Neural progenitor cell (in vitro differentiated cells): ENCODE data around the gene GPR15. TPM values are rescaled to one million over a fixed set of nuclear protein-coding genes. Genes with fewer than 3 reads are reported as not detected.

Experiments
- DNase-seq: peaks from one replicate; pipeline ENCODE4 v3.0.0-alpha.2; 2016; ENCODE audit warnings: low spot score
- H2AFZ ChIP-seq: fragments of 200-600 bp; sonication (generic); replicated peaks from 2 replicates; pipeline ENCODE4 v1.6.1; 2016; ENCODE audit warnings: antibody characterized with exemption
- H3F3A ChIP-seq: fragments of 200-600 bp; sonication (generic); 2 replicates; pipeline ENCODE4 v1.6.1; 2016; ENCODE audit warnings: antibody characterized with exemption, low read depth
- H3K27ac ChIP-seq: fragments of 200-600 bp; sonication (generic); 2 replicates; pipeline ENCODE4 v1.5.1; 2016; ENCODE audit warnings: mild to moderate bottlenecking
- H3K27me3 ChIP-seq: fragments of 200-600 bp; sonication (generic); 2 replicates; pipeline ENCODE4 v1.6.1; 2016; ENCODE audit warnings: mild to moderate bottlenecking, moderate library complexity
- H3K36me3 ChIP-seq: fragments of 200-600 bp; sonication (generic); 2 replicates; pipeline ENCODE4 v1.5.1; 2016
- H3K4me1 ChIP-seq: fragments of 200-600 bp; sonication (generic); 2 replicates; pipeline ENCODE4 v1.6.1; 2016; ENCODE audit warnings: mixed run types
- H3K4me2 ChIP-seq: fragments of 200-600 bp; sonication (generic); 2 replicates; pipeline ENCODE4 v1.6.1; 2016
- H3K4me3 ChIP-seq: fragments of 200-600 bp; sonication (generic); 2 replicates; pipeline ENCODE4 v1.5.1; 2016
- H3K79me2 ChIP-seq: fragments of 200-600 bp; sonication (generic); 2 replicates; pipeline ENCODE4 v1.6.1; 2016; ENCODE audit warnings: low read depth
- H3K9ac ChIP-seq: fragments of 200-600 bp; sonication (generic); 2 replicates; pipeline ENCODE4 v1.6.1; 2016
- H3K9me3 ChIP-seq: fragments of 200-600 bp; sonication (generic); 2 replicates; pipeline ENCODE4 v1.5.1; 2016; ENCODE audit warnings: low read depth
- H4K20me1 ChIP-seq: fragments of 200-600 bp; sonication (generic); 2 replicates; pipeline ENCODE4 v1.6.1; 2016; ENCODE audit warnings: low read depth
- H3K27ac Mint-ChIP-seq: 3 replicates; pipeline ENCODE4 v1.8.0; 2021; ENCODE audit warnings: mixed read lengths
- H3K27me3 Mint-ChIP-seq: 2 replicates; pipeline ENCODE4 v1.8.0; 2022; ENCODE audit warnings: low read depth, mild to moderate bottlenecking, inconsistent platforms, moderate library complexity, mixed read lengths; ENCODE audit not compliant: insufficient read depth
- H3K36me3 Mint-ChIP-seq: 3 replicates; pipeline ENCODE4 v1.8.0; 2021; ENCODE audit warnings: mixed read lengths
- H3K4me1 Mint-ChIP-seq: 3 replicates; pipeline ENCODE4 v1.8.0; 2021; ENCODE audit warnings: mixed read lengths
- H3K4me3 Mint-ChIP-seq: 3 replicates; pipeline ENCODE4 v1.8.0; 2021; ENCODE audit warnings: mild to moderate bottlenecking, moderate library complexity, mixed read lengths
- H3K9me3 Mint-ChIP-seq: 3 replicates; pipeline ENCODE4 v1.8.0; 2020; ENCODE audit warnings: mixed read lengths
- EZH2 ChIP-seq: fragments of 200-600 bp; sonication (generic); IDR thresholded peaks from 2 replicates; pipeline ENCODE4 v1.6.1; 2017; ENCODE audit warnings: antibody characterized with exemption, mild to moderate bottlenecking, moderate library complexity
- EZH2phosphoT487 ChIP-seq: fragments of 200-600 bp; sonication (generic); IDR thresholded peaks from 2 replicates; pipeline ENCODE4 v1.6.1; 2017; ENCODE audit warnings: antibody characterized with exemption
- total RNA-seq: library from RNA; depleted of rRNA; stranded (reverse); fragments of >200 nt; gene quantifications from 2 replicates; pipeline ENCODE4 v1.2.3, GENCODE V29; 2015; ENCODE audit warnings: low replicate concordance
- TF ChIP-seq, protein P1 (sequence below): fragments of 200-600 bp; sonication (generic); IDR thresholded peaks from 2 replicates; pipeline ENCODE4 v1.5.1; 2017; ENCODE audit warnings: antibody characterized with exemption, mild to moderate bottlenecking

GPR15 gene
- total RNA-seq, 1 donor from 2014 or later = not detected

DNA sequence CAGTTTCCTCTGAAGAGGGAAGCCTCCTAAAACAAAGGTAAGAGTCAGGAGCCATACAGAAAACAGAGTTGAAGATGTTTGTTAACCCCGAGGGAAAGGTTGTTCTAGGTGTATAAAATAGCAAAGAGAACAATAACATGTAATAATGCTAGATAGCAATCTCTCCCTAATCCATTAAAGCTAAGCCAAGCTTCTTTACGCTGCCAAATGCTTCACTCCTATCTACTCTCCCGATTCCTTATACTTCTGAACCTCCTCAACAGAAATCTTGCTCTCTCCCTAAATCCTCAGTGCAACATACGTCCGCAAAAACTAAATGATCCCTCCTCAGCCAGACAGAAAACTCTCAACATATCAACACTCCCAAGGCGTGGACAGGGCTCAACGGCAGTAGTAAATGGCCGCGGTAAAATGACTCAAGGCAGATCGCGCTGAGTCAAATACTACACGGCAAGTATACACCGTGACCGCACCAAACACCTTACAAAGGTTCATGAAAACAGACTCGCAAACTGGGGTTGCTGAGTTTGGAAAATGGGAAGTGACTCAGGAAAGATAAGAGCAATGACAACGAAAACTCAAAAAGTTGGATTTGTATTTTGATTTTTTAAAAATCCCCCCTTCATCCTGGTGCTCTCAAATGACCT lies 9.8 kb upstream of the GPR15 start:
- Histone ChIP-seq H3K4me3 (peak overlapping the region; percentile 69), H3K27ac (peak overlapping the region; percentile 74), H3K36me3 (peaks cover 7% of the 10 kb centered on the region), H2AFZ (peak overlapping the region; percentile 68), H3K9me3 (no peaks in the 10 kb centered on the region), H3K79me2 (peaks cover 45% of the 10 kb centered on the region), H3K4me2 (peak overlapping the region; percentile 84), H3K27me3 (peaks cover 19% of the 10 kb centered on the region), H3K9ac (peak overlapping the region; percentile 42), H3K4me1 (no peaks in the 10 kb centered on the region), H3F3A (peaks cover 6% of the 10 kb centered on the region), H4K20me1 (peaks cover 4% of the 10 kb centered on the region)
- DNase-seq = peak; percentile 60
- H3K27ac Mint-ChIP-seq = peak overlapping the region; percentile 92
- TF ChIP-seq EZH2 (no peak), EZH2phosphoT487 (no peak)
- TF ChIP-seq, protein P1, sequence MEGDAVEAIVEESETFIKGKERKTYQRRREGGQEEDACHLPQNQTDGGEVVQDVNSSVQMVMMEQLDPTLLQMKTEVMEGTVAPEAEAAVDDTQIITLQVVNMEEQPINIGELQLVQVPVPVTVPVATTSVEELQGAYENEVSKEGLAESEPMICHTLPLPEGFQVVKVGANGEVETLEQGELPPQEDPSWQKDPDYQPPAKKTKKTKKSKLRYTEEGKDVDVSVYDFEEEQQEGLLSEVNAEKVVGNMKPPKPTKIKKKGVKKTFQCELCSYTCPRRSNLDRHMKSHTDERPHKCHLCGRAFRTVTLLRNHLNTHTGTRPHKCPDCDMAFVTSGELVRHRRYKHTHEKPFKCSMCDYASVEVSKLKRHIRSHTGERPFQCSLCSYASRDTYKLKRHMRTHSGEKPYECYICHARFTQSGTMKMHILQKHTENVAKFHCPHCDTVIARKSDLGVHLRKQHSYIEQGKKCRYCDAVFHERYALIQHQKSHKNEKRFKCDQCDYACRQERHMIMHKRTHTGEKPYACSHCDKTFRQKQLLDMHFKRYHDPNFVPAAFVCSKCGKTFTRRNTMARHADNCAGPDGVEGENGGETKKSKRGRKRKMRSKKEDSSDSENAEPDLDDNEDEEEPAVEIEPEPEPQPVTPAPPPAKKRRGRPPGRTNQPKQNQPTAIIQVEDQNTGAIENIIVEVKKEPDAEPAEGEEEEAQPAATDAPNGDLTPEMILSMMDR = no peak
- peaks cover 4% of the 10 kb centered on the region for H3K27me3 Mint-ChIP-seq
- H3K36me3 Mint-ChIP-seq = peaks cover 23% of the 10 kb centered on the region
- H3K4me1 Mint-ChIP-seq = peaks cover 11% of the 10 kb centered on the region
- H3K4me3 Mint-ChIP-seq = peak overlapping the region; percentile 97
- no peaks in the 10 kb centered on the region for H3K9me3 Mint-ChIP-seq

DNA sequence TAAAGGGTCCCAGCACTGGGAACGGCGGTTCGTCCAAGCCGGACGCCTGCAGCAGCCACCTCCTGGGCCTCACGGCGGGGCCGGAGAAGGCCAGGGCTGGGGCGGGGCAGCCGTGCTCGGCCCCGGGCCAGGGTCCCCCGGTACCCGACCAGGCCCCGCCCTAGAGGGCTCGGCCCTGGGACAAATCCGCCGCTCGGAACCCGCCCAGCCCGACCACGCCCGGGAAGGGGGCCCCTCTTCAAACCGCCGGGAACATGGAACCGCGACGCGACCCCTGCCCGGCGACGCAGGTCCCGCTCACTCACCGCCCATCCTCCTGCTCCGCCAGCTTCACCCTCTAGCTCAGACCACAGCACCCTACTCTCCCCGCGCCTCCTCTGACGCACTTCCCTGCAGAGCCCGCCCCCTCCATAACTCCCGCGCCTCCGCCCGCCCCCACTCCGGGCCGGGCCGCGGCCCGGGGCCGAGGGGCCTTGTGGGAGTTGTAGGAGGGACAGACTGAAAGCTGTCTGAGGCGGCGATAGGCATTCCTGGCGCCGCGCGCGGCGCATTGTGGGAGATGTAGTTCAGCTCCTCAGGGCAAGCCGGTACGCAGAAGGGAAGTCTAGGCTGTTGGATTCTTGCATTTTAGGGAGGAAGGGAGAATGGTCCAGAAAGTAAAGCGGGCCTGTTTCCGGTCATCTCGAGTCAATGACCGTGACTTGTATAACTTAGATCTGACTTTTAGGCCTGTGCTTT lies 9.1 kb upstream of the GPR15 start, which contains the start of gene CLDND1:
CLDND1 (minus strand) TSS at position 359 of the 738 bp plus-strand sequence. CDS start 1,478 bp downstream, outside the sequence.
- H3K36me3 Mint-ChIP-seq = peaks cover 22% of the 10 kb centered on the region
- TF ChIP-seq EZH2 (no peak), EZH2phosphoT487 (no peak)
- TF ChIP-seq, protein P1 = no peak
- peaks cover 11% of the 10 kb centered on the region for H3K4me1 Mint-ChIP-seq
- peaks cover 4% of the 10 kb centered on the region for H3K27me3 Mint-ChIP-seq
- H3F3A ChIP-seq = peaks cover 6% of the 10 kb centered on the region
- no peaks in the 10 kb centered on the region for H3K9me3 Mint-ChIP-seq
- no peaks in the 10 kb centered on the region for H3K4me1 ChIP-seq
- peak within 1 kb of the TSS; percentile 69 for H3K4me3 ChIP-seq
- no peaks in the 10 kb centered on the region for H3K9me3 ChIP-seq
- peaks cover 4% of the 10 kb centered on the region for H4K20me1 ChIP-seq
- peak; percentile 98 for DNase-seq
- H3K27ac ChIP-seq = peak within 1 kb of the TSS; percentile 74
- H3K4me2 ChIP-seq = peak within 1 kb of the TSS; percentile 84
- H3K79me2 ChIP-seq = peaks cover 45% of the 10 kb centered on the region
- peak within 1 kb of the TSS; percentile 42 for H3K9ac ChIP-seq
- H3K36me3 ChIP-seq = peaks cover 7% of the 10 kb centered on the region
- H2AFZ ChIP-seq = peak within 1 kb of the TSS; percentile 90
- peak within 1 kb of the TSS; percentile 92 for H3K27ac Mint-ChIP-seq
- peak within 1 kb of the TSS; percentile 97 for H3K4me3 Mint-ChIP-seq
- peaks cover 26% of the 10 kb centered on the region for H3K27me3 ChIP-seq

DNA sequence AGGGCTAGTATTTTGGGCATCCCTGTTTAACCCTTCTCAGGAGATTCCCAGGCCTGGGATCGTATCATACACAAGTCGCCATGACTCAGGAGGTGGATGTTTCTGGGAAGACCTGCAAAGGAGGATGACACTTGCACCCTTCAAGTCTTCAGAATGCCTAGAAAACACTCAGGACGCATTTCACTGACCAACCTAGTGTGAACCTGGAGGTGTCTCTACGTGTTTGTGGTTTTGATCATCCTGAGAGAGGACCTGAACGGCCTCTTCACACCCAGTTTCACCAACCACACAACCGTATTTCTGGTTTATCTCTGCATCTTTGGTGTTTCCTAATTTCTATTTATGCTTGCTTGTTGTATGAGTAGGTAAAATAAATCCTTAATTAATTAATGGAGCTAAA lies 6.3 kb upstream of the GPR15 start:
- H3K4me2 ChIP-seq = no peak overlapping the region
- no peak overlapping the region for H2AFZ ChIP-seq

More for the DNA sequence above, 6.3 kb upstream of the GPR15 start:
- TF ChIP-seq EZH2 = no peak
- no peak for TF ChIP-seq EZH2phosphoT487
- TF ChIP-seq, protein P1 = no peak
- Histone ChIP-seq H3K36me3 (peaks cover 4% of the 10 kb centered on the region), H3K79me2 (peaks cover 19% of the 10 kb centered on the region), H3K27me3 (peaks cover 48% of the 10 kb centered on the region), H3K4me3 (no peak overlapping the region), H4K20me1 (peaks cover 4% of the 10 kb centered on the region), H3K9me3 (no peaks in the 10 kb centered on the region), H3K27ac (no peak overlapping the region), H3K4me1 (peaks cover 17% of the 10 kb centered on the region), H3K9ac (no peak overlapping the region), H3F3A (peaks cover 6% of the 10 kb centered on the region)
- DNase-seq = no peak
- no peak overlapping the region for H3K27ac Mint-ChIP-seq
- no peaks in the 10 kb centered on the region for H3K36me3 Mint-ChIP-seq
- peaks cover 14% of the 10 kb centered on the region for H3K4me1 Mint-ChIP-seq
- H3K4me3 Mint-ChIP-seq = no peak overlapping the region
- no peaks in the 10 kb centered on the region for H3K9me3 Mint-ChIP-seq
- H3K27me3 Mint-ChIP-seq = peaks cover 4% of the 10 kb centered on the region
